CD4-positive, alpha-beta T cell (primary cell): ENCODE results near the gene BCL2. TPM values are rescaled to one million over a fixed set of nuclear protein-coding genes. Genes with fewer than 3 reads are reported as not detected.

Experiments
- ATAC-seq: fragments of 200-7000 bp; cut with Tn5 transposase; one replicate; pipeline ENCODE4 v1.10.0; 2022; ENCODE audit warnings: mild to moderate bottlenecking; ENCODE audit not compliant: poor library complexity
- CTCF ChIA-PET: fragments of 350-600 bp; sonication (Branson Sonifier 250); formaldehyde crosslinking; loops from one replicate; lab custom pipeline; 2021; ENCODE audit warnings: antibody characterized with exemption, inconsistent platforms; lab: Charles Lee
- POLR2A ChIA-PET: fragments of 350-600 bp; sonication (Branson Sonifier 250); formaldehyde crosslinking; loops from one replicate; lab custom pipeline; 2021; ENCODE audit warnings: antibody characterized with exemption, inconsistent platforms; lab: Charles Lee
- DNase-seq, 14 experiments: peaks; one replicate each; pipeline ENCODE4 v3.0.0-alpha.2; 2013 to 2020; ENCODE audit warnings: mixed read lengths in 2 of 14
- H3K27ac ChIP-seq, 2 donors: one replicate each; pipeline versions ENCODE4 v1.5.1 to v1.7.0; 2013; ENCODE audit warnings: low read length in 2 of 2, low read depth in 1 of 2, mild to moderate bottlenecking in 1 of 2
- H3K27me3 ChIP-seq, 2 experiments: 1 replicate in 1 of 2; 2 replicates in 1 of 2; pipeline versions ENCODE4 v1.6.1 to v1.7.0; 2013; ENCODE audit warnings: low read length in 2 of 2, control low read depth in 1 of 2, mild to moderate bottlenecking in 1 of 2, moderate library complexity in 1 of 2; ENCODE audit not compliant: insufficient read depth in 2 of 2, control insufficient read depth in 1 of 2
- H3K36me3 ChIP-seq: one replicate; pipeline ENCODE4 v1.6.1; 2013; ENCODE audit warnings: low read length, control low read depth; ENCODE audit not compliant: insufficient read depth
- H3K4me1 ChIP-seq: one replicate; pipeline ENCODE4 v1.6.1; 2013; ENCODE audit warnings: low read length, control low read depth; ENCODE audit not compliant: insufficient read depth
- H3K4me3 ChIP-seq: one replicate; pipeline ENCODE4 v1.5.1; 2013; ENCODE audit warnings: mild to moderate bottlenecking, low read length, moderate library complexity
- H3K9me3 ChIP-seq, 2 experiments: 1 replicate in 1 of 2; 2 replicates in 1 of 2; pipeline versions ENCODE4 v1.6.1 to v1.7.0; 2013; ENCODE audit warnings: low read length in 2 of 2, mild to moderate bottlenecking in 2 of 2, control low read depth in 1 of 2, moderate library complexity in 1 of 2; ENCODE audit not compliant: control insufficient read depth in 1 of 2, insufficient read depth in 1 of 2
- H3K27ac Mint-ChIP-seq: one replicate; pipeline ENCODE4 v1.8.0; 2020; ENCODE audit warnings: mixed read lengths
- H3K27me3 Mint-ChIP-seq: one replicate; pipeline ENCODE4 v1.8.0; 2021; ENCODE audit warnings: mixed read lengths
- H3K36me3 Mint-ChIP-seq: one replicate; pipeline ENCODE4 v1.8.0; 2021; ENCODE audit warnings: low read depth, mixed read lengths
- H3K4me1 Mint-ChIP-seq: one replicate; pipeline ENCODE4 v1.8.0; 2021; ENCODE audit warnings: low read depth, mixed read lengths
- H3K4me3 Mint-ChIP-seq: one replicate; pipeline ENCODE4 v1.8.0; 2020; ENCODE audit warnings: mild to moderate bottlenecking, mixed read lengths
- H3K9me3 Mint-ChIP-seq: one replicate; pipeline ENCODE4 v1.8.0; 2020; ENCODE audit warnings: mixed read lengths
- CTCF ChIP-seq: fragments of 200-600 bp; IDR thresholded peaks from one replicate; pipeline ENCODE4 v1.8.0; 2022; ENCODE audit warnings: antibody characterized with exemption, mild to moderate bottlenecking
- intact Hi-C, 2 experiments: fragments of 100-400 bp; cut with DNase I in 1 of 2; cut with micrococcal nuclease in 1 of 2; formaldehyde crosslinking; loops; one replicate each; pipeline versions ENCODE4 v1.15.1 to v1.9.0; 2023 to 2025; cut with DNase I, micrococcal nuclease
- total RNA-seq, 174 experiments: library from RNA in 2 of 174; stranded (reverse) in 2 of 174; gene quantifications; one replicate each; pipeline ENCODE4 v1.2.3 and lab custom pipeline; 2021 to 2026

BCL2 gene
- total RNA-seq, 2 experiments from 2014 or later: 40.1 to 40.3 TPM

GRCh38 chr18:63177919-63178821 lies 141.4 kb downstream of the BCL2 start:
- Histone ChIP-seq H3K27me3 (no peaks in the 10 kb centered on the region), H3K4me3 (no peak overlapping the region), H3K9me3 (no peaks in the 10 kb centered on the region), H3K27ac (no peak overlapping the region), H3K4me1 (peaks cover 26% of the 10 kb centered on the region), H3K36me3 (peaks cover 15% of the 10 kb centered on the region)
- ChIA-PET CTCF (no interaction called here), POLR2A (no interaction called here)
- Mint-ChIP-seq H3K27me3 (no peaks in the 10 kb centered on the region), H3K9me3 (no peaks in the 10 kb centered on the region), H3K4me3 (no peak overlapping the region), H3K36me3 (peaks cover 4% of the 10 kb centered on the region), H3K4me1 (peaks cover 51% of the 10 kb centered on the region), H3K27ac (no peak overlapping the region)
- intact Hi-C loops: loop anchor here in 1 of 2 experiments (2.0 kb wide), 1 partner anchor 17 kb away; no protein-coding TSS in a partner anchor
- ATAC-seq: no peak
- no peak for TF ChIP-seq CTCF
- DNase-seq: no peak

GRCh38 chr18:63177259-63177658 lies 142.3 kb downstream of the BCL2 start:
- no peak overlapping the region for H3K27ac Mint-ChIP-seq
- H3K4me3 Mint-ChIP-seq: no peak overlapping the region
- ATAC-seq (no peak), DNase-seq (no peak)
- POLR2A ChIA-PET: no interaction called here
- intact Hi-C loops: no loop called here
- CTCF ChIA-PET: no interaction called here
- H3K27me3 ChIP-seq: no peaks in the 10 kb centered on the region
- H3K27me3 Mint-ChIP-seq: no peaks in the 10 kb centered on the region
- H3K36me3 ChIP-seq: peaks cover 9% of the 10 kb centered on the region
- no peak overlapping the region for H3K27ac ChIP-seq
- peaks cover 42% of the 10 kb centered on the region for H3K4me1 Mint-ChIP-seq
- no peak for TF ChIP-seq CTCF
- H3K4me3 ChIP-seq: no peak overlapping the region
- peaks cover 19% of the 10 kb centered on the region for H3K4me1 ChIP-seq
- no peaks in the 10 kb centered on the region for H3K9me3 Mint-ChIP-seq
- no peaks in the 10 kb centered on the region for H3K9me3 ChIP-seq
- peaks cover 4% of the 10 kb centered on the region for H3K36me3 Mint-ChIP-seq

GRCh38 chr18:63175264-63175663 lies 144.3 kb downstream of the BCL2 start:
- ATAC-seq: no peak
- H3K36me3 Mint-ChIP-seq: peaks cover 8% of the 10 kb centered on the region

More at GRCh38 chr18:63175264-63175663, 144.3 kb downstream of the BCL2 start:
- intact Hi-C loops: no loop called here
- H3K36me3 ChIP-seq: peaks cover 6% of the 10 kb centered on the region
- H3K9me3 ChIP-seq: no peaks in the 10 kb centered on the region
- H3K4me1 ChIP-seq: peaks cover 17% of the 10 kb centered on the region
- ChIA-PET CTCF (interaction anchor here (1.1 to 1.4 kb wide), 4 partner anchors 8 to 144 kb away, joined by 3 read pairs; partner anchors contain the start of gene BCL2), POLR2A (interaction anchor here (0.6 to 1.4 kb wide), 2 partner anchors 20 to 84 kb away, joined by 3 read pairs; no protein-coding TSS in a partner anchor)
- H3K4me3 ChIP-seq: no peak overlapping the region
- H3K27me3 ChIP-seq: no peaks in the 10 kb centered on the region
- Mint-ChIP-seq H3K4me1 (peaks cover 47% of the 10 kb centered on the region), H3K4me3 (no peak overlapping the region), H3K27ac (peak overlapping the region; percentile 56), H3K27me3 (no peaks in the 10 kb centered on the region), H3K9me3 (no peaks in the 10 kb centered on the region)
- H3K27ac ChIP-seq: no peak overlapping the region
- no peak for TF ChIP-seq CTCF
- no peak for DNase-seq
